Measurements from ENCODE around the gene CRYGS.
"Not testable (repeated sequence)": the region's sequence is repeated elsewhere in the genome, so short reads cannot be mapped to it uniquely, and the experiment has no call there.

Gene CRYGS

DNA sequence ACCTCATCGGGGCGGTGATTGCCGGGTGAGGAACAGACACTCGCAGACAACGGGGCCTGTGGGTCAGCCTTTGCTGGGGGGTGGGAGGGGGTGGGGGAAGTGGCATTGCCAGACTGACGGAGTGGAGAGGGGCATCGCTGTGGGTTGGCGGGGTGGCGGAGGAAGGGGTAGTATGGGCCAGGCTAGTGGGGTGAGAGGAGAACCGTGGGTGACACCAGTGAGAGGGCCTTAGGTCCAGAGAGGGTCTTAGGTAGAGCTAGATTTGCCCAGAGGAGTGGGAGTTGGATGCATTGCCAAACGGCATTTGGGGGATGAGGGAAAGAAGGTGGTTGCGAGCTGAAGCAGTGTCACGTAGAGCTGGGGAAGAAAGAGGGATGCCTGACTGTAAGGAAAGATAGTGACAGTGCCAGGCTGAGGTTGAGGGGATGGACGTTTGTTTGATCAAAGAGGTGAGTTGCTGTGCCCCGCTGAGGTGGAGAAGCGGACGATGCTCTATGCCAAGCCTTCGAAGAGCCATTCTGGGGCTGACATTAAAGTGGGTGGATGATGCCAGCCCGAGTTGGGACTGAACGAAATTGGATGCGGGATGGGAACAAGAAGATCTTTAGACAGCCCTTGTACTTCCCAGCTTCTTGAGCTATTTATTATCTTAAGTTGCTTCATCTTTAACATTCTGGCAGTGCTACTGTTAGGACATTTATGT is 26.9 kb upstream of the CRYGS start:
- Histone ChIP-seq H3K9me3 (ENCODE audit: insufficient read depth, low read length) (no peaks in the 10 kb centered on the region), H3K27me3 (ENCODE audit: insufficient read depth, insufficient read length) (no peaks in the 10 kb centered on the region), H3K9ac (ENCODE audit: insufficient read length, low read depth) (peak overlapping the region; percentile 92), H3K4me3 (ENCODE audit: insufficient read length, low read depth) (peak overlapping the region; percentile 92), H3K36me3 (ENCODE audit: insufficient read depth, insufficient read length, low read length) (peaks cover 45% of the 10 kb centered on the region), H3K4me1 (ENCODE audit: insufficient read depth, insufficient read length) (no peaks in the 10 kb centered on the region)
- TF ChIP-seq YY1 (IDR thresholded peaks at IDR 0.05; ENCODE audit: insufficient read depth, insufficient read length), result no peak
- no peak for TF ChIP-seq ZNF274 (IDR thresholded peaks at IDR 0.05; ENCODE audit: low read depth, low read length)
- no peak for TF ChIP-seq SUZ12 (IDR thresholded peaks at IDR 0.05; ENCODE audit: extremely low read depth, insufficient read depth, insufficient read length)
- no peak for DNase-seq (ENCODE audit: low read depth, low spot score)

DNA sequence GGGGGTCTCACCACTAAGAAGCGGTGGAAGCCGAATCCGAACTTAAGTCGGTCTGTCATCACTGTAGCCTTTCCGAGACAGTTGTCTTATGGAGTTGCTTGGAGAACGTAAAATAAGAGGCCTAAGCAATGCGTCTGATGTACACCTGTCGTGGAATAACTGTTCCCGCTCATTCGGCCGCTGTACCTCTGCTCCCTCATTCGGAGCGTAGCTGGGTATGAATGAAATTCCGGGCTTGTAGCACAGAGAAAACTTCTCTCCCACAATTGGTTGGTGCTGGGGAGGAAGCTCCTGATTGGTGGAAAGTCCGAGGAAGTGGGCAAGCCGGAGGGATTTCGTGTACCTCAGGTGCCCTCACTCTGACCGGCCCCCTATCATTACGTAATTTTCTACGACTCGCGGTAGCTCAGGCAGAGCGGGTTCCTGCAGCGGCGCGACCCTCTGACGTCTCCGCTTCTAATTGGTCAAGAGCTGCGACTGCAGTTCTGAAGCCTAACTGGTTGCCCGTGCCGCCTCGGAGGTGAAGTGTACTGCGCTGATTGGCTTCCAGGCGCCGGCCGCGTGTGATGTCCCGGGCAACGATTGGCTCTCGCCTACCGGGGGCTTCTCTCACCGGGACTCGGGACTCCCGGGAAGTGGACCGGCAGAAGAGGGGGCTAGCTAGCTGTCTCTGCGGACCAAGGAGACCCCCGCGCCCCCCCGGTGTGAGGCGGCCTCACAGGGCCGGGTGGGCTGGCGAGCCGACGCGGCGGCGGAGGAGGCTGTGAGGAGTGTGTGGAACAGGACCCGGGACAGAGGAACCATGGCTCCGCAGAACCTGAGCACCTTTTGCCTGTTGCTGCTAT is 26.1 kb upstream of the CRYGS start, which contains the start of gene DNAJB11:
Gene DNAJB11 (plus strand): TSS at position 625 of the 845 bp plus-strand sequence. CDS start 178 bp downstream, at position 803.
- H3K4me1 ChIP-seq (ENCODE audit: insufficient read depth, insufficient read length), result no peaks in the 10 kb centered on the region
- H3K9me3 ChIP-seq (ENCODE audit: insufficient read depth, low read length), result no peaks in the 10 kb centered on the region
- peak within 1 kb of the TSS; percentile 92 for H3K4me3 ChIP-seq (ENCODE audit: insufficient read length, low read depth)
- DNase-seq (ENCODE audit: low read depth, low spot score), result peak; percentile 100
- H3K36me3 ChIP-seq (ENCODE audit: insufficient read depth, insufficient read length, low read length), result peaks cover 37% of the 10 kb centered on the region
- H3K9ac ChIP-seq (ENCODE audit: insufficient read length, low read depth), result peak within 1 kb of the TSS; percentile 92
- TF ChIP-seq ZNF274 (IDR thresholded peaks at IDR 0.05; ENCODE audit: low read depth, low read length), result no peak
- TF ChIP-seq SUZ12 (IDR thresholded peaks at IDR 0.05; ENCODE audit: extremely low read depth, insufficient read depth, insufficient read length), result no peak
- TF ChIP-seq YY1 (IDR thresholded peaks at IDR 0.05; ENCODE audit: insufficient read depth, insufficient read length), result no peak
- H3K27me3 ChIP-seq (ENCODE audit: insufficient read depth, insufficient read length), result no peaks in the 10 kb centered on the region

DNA sequence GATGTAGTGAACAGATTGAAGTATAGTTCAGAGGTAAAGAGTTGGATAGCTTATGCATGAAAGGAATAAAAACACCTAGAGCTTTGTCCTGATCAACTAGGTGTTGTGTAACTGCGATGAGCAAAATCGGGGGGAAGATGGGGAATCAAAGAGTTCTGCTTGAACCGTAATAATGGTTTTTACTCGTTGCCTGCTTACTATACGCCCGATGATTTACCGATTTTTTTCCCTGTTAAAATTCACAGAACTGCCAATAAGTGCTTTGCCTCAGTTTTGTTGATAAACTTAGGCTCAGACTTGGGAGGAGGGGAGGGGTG is 25.6 kb upstream of the CRYGS start:
- Histone ChIP-seq H3K27me3 (ENCODE audit: insufficient read depth, insufficient read length) (no peaks in the 10 kb centered on the region), H3K4me3 (ENCODE audit: insufficient read length, low read depth) (peak overlapping the region; percentile 92), H3K9ac (ENCODE audit: insufficient read length, low read depth) (peak overlapping the region; percentile 79), H3K4me1 (ENCODE audit: insufficient read depth, insufficient read length) (no peaks in the 10 kb centered on the region), H3K9me3 (ENCODE audit: insufficient read depth, low read length) (no peaks in the 10 kb centered on the region), H3K36me3 (ENCODE audit: insufficient read depth, insufficient read length, low read length) (peaks cover 31% of the 10 kb centered on the region)
- TF ChIP-seq YY1 (IDR thresholded peaks at IDR 0.05; ENCODE audit: insufficient read depth, insufficient read length), result no peak
- no peak for TF ChIP-seq ZNF274 (IDR thresholded peaks at IDR 0.05; ENCODE audit: low read depth, low read length)
- no peak for TF ChIP-seq SUZ12 (IDR thresholded peaks at IDR 0.05; ENCODE audit: extremely low read depth, insufficient read depth, insufficient read length)
- DNase-seq (ENCODE audit: low read depth, low spot score), result no peak

GRCh38 chr3:186569361-186569760 is 25.2 kb upstream of the CRYGS start:
- H3K36me3 ChIP-seq (ENCODE audit: insufficient read depth, insufficient read length, low read length), result peaks cover 27% of the 10 kb centered on the region
- H3K9ac ChIP-seq (ENCODE audit: insufficient read length, low read depth), result peak overlapping the region; percentile 79
- not testable (repeated sequence) for H3K9me3 ChIP-seq (ENCODE audit: insufficient read depth, low read length); H3K4me1 ChIP-seq (ENCODE audit: insufficient read depth, insufficient read length); H3K27me3 ChIP-seq (ENCODE audit: insufficient read depth, insufficient read length); DNase-seq (ENCODE audit: low read depth, low spot score)
- peak overlapping the region; percentile 92 for H3K4me3 ChIP-seq (ENCODE audit: insufficient read length, low read depth)

GRCh38 chr3:186567072-186567921 is 23.1 kb upstream of the CRYGS start, which contains the start of gene TBCCD1:
TBCCD1 (minus strand) TSS chr3:186567339; CDS start chr3:186564329, 3,010 bp downstream.
- Histone ChIP-seq H3K27me3 (ENCODE audit: insufficient read depth, insufficient read length) (no peaks in the 10 kb centered on the region), H3K9me3 (ENCODE audit: insufficient read depth, low read length) (no peaks in the 10 kb centered on the region), H3K36me3 (ENCODE audit: insufficient read depth, insufficient read length, low read length) (peaks cover 18% of the 10 kb centered on the region), H3K4me1 (ENCODE audit: insufficient read depth, insufficient read length) (no peaks in the 10 kb centered on the region), H3K4me3 (ENCODE audit: insufficient read length, low read depth) (peak within 1 kb of the TSS; percentile 88), H3K9ac (ENCODE audit: insufficient read length, low read depth) (peak within 1 kb of the TSS; percentile 96)
- TF ChIP-seq ZNF274 (IDR thresholded peaks at IDR 0.05; ENCODE audit: low read depth, low read length) (no peak), SUZ12 (IDR thresholded peaks at IDR 0.05; ENCODE audit: extremely low read depth, insufficient read depth, insufficient read length) (no peak), YY1 (IDR thresholded peaks at IDR 0.05; ENCODE audit: insufficient read depth, insufficient read length) (no peak)
- peak; percentile 88 for DNase-seq (ENCODE audit: low read depth, low spot score)

DNA sequence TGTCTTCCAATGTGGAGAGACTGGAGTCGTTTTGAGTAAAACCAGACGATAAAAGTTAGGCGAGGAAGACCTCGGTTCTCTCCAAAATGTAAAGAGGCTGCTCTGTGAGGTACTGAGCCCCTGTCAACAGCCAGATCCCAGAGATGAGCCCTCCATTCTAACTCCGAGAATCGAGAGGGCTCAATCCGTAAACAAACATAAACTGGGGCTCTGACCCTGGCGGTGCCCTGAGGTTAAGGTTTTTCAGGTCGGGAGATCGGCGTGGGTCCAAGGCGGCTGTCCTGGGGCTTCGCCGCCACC is 22.5 kb upstream of the CRYGS start:
- Histone ChIP-seq H3K4me3 (ENCODE audit: insufficient read length, low read depth) (peak overlapping the region; percentile 88), H3K9me3 (ENCODE audit: insufficient read depth, low read length) (no peaks in the 10 kb centered on the region), H3K4me1 (ENCODE audit: insufficient read depth, insufficient read length) (no peaks in the 10 kb centered on the region), H3K36me3 (ENCODE audit: insufficient read depth, insufficient read length, low read length) (peaks cover 13% of the 10 kb centered on the region), H3K9ac (ENCODE audit: insufficient read length, low read depth) (peak overlapping the region; percentile 96), H3K27me3 (ENCODE audit: insufficient read depth, insufficient read length) (no peaks in the 10 kb centered on the region)
- DNase-seq (ENCODE audit: low read depth, low spot score), result no peak
- TF ChIP-seq YY1 (IDR thresholded peaks at IDR 0.05; ENCODE audit: insufficient read depth, insufficient read length) (no peak), SUZ12 (IDR thresholded peaks at IDR 0.05; ENCODE audit: extremely low read depth, insufficient read depth, insufficient read length) (no peak), ZNF274 (IDR thresholded peaks at IDR 0.05; ENCODE audit: low read depth, low read length) (no peak)

DNA sequence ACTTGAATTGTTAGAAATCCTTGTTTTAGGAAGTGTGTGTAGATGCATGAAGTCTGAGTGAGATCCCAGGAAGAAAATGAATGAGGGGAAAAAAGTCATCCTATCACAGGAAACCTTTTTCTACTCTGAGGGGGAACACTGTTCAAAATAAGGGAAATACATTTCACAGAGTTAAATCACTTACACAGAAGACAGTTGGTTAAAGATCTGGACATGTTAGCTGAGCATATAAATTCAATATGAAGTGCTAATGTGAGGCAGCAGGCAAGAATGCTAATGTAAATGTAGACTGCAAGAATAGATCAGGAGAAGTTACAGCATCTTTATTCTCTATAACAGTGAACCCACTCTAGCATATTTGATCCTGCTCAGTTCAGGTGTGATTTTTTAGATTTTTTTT is 20.4 kb upstream of the CRYGS start:
- Histone ChIP-seq H3K4me3 (ENCODE audit: insufficient read length, low read depth) (no peak overlapping the region), H3K4me1 (ENCODE audit: insufficient read depth, insufficient read length) (no peaks in the 10 kb centered on the region), H3K27me3 (ENCODE audit: insufficient read depth, insufficient read length) (no peaks in the 10 kb centered on the region)

More for the DNA sequence above, 20.4 kb upstream of the CRYGS start:
- H3K36me3 ChIP-seq (ENCODE audit: insufficient read depth, insufficient read length, low read length), result peaks cover 11% of the 10 kb centered on the region
- TF ChIP-seq SUZ12 (IDR thresholded peaks at IDR 0.05; ENCODE audit: extremely low read depth, insufficient read depth, insufficient read length) (no peak), YY1 (IDR thresholded peaks at IDR 0.05; ENCODE audit: insufficient read depth, insufficient read length) (no peak), ZNF274 (IDR thresholded peaks at IDR 0.05; ENCODE audit: low read depth, low read length) (no peak)
- H3K9me3 ChIP-seq (ENCODE audit: insufficient read depth, low read length), result no peaks in the 10 kb centered on the region
- no peak for DNase-seq (ENCODE audit: low read depth, low spot score)
- no peak overlapping the region for H3K9ac ChIP-seq (ENCODE audit: insufficient read length, low read depth)

All from NT2/D1 (cell line).